Sigmoid colon (tissue), 4 donors: ENCODE results near the gene AAMP.

ENCODE experiments used
- CTCF ChIP-seq, 4 experiments: fragments of 450-650 bp in 3 of 4; fragments of 200-600 bp in 1 of 4; IDR thresholded peaks; one replicate each; pipeline ENCODE4 v1.5.1; 2016 to 2019; ENCODE audit warnings: antibody characterized with exemption in 4 of 4, mild to moderate bottlenecking in 3 of 4, moderate library complexity in 2 of 4
- EP300 ChIP-seq, 4 donors: sonication (generic); formaldehyde crosslinking; IDR thresholded peaks; one replicate each; pipeline ENCODE4 v1.6.1; 2017; ENCODE audit warnings: antibody characterized with exemption in 4 of 4
- POLR2AphosphoS5 ChIP-seq, 4 donors: sonication (generic); formaldehyde crosslinking; IDR thresholded peaks; one replicate each; pipeline ENCODE4 v1.6.1; 2017; ENCODE audit warnings: antibody characterized with exemption in 4 of 4

GRCh38 chr2:218216336-218216673, 53.6 kb downstream of the AAMP start:
- TF ChIP-seq CTCF (IDR thresholded peaks at IDR 0.05): no peak
- no peak for TF ChIP-seq EP300 (IDR thresholded peaks at IDR 0.05)
- no peak for TF ChIP-seq POLR2AphosphoS5 (IDR thresholded peaks at IDR 0.05)
